ENCODE data around the gene CRKL.
A peak's percentile ranks its signal among the peaks of the same experiment; 100 is the strongest.

CRKL gene

GRCh38 chr22:20885557-20886323 is 31.5 kb upstream of the CRKL start (continued):
- TF ChIP-seq ZBTB17 (tag by site-specific recombination; IDR thresholded peaks at IDR 0.05) (peak; percentile 83), ZNF335 (tag by site-specific recombination; conservative IDR thresholded peaks at IDR 0.05) (peak; percentile 75), ZNF596 (tag by site-specific recombination; IDR thresholded peaks at IDR 0.05) (no peak), PRDM1 (tag by site-specific recombination; IDR thresholded peaks at IDR 0.05) (peak; percentile 34; the same call in 1 of the 2 replicates), SP2 (tag by site-specific recombination; IDR thresholded peaks at IDR 0.05) (no peak), CTCF (tag by site-specific recombination; IDR thresholded peaks at IDR 0.05) (peak; percentile 99), ZNF580 (tag by site-specific recombination; IDR thresholded peaks at IDR 0.05) (peak; percentile 35; the same call in 1 of the 2 replicates), ZBTB48 (tag by site-specific recombination; IDR thresholded peaks at IDR 0.05) (peak; percentile 85), ZNF501 (tag by site-specific recombination; IDR thresholded peaks at IDR 0.05) (no peak), ZNF341 (tag by site-specific recombination; IDR thresholded peaks at IDR 0.05; ENCODE audit: low read depth) (peak; percentile 40; the same call in 1 of the 2 replicates), ZFP37 (tag by site-specific recombination; IDR thresholded peaks at IDR 0.05) (0 out of 2 replicates have a peak, but pooled peaks have one; percentile 54), ZNF645 (tag by site-specific recombination; IDR thresholded peaks at IDR 0.05) (no peak), ZFHX2 (tag by site-specific recombination; conservative IDR thresholded peaks at IDR 0.05) (peak; percentile 30; the same call in 1 of the 2 replicates), ZBTB6 (tag by site-specific recombination; IDR thresholded peaks at IDR 0.05) (peak; percentile 27; the same call in 1 of the 2 replicates), ZNF175 (tag by site-specific recombination; IDR thresholded peaks at IDR 0.05) (no peak), ZNF654 (tag by site-specific recombination; IDR thresholded peaks at IDR 0.05; ENCODE audit: low read depth) (peak; percentile 98), FEZF1 (tag by site-specific recombination; IDR thresholded peaks at IDR 0.05) (no peak), ZNF692 (tag by site-specific recombination; IDR thresholded peaks at IDR 0.05) (no peak), GFI1B (tag by site-specific recombination; IDR thresholded peaks at IDR 0.05) (no peak), KLF16 (tag by site-specific recombination; IDR thresholded peaks at IDR 0.05) (no peak), ZBTB26 (tag by site-specific recombination; optimal IDR thresholded peaks at IDR 0.05) (peak; percentile 44), ZSCAN5A (tag by site-specific recombination; IDR thresholded peaks at IDR 0.05) (no peak; the same call in 1 of the 2 replicates), ZIC2 (tag by site-specific recombination; IDR thresholded peaks at IDR 0.05) (0 out of 2 replicates have a peak, but pooled peaks have one; percentile 32), BCL11B (tag by site-specific recombination; IDR thresholded peaks at IDR 0.05; ENCODE audit: low read depth) (no peak; the same call in 1 of the 2 replicates), ZNF2 (tag by site-specific recombination; IDR thresholded peaks at IDR 0.05) (peak; percentile 100), ZNF514 (tag by site-specific recombination; IDR thresholded peaks at IDR 0.05) (no peak), ZNF148 (tag by site-specific recombination; IDR thresholded peaks at IDR 0.05; ENCODE audit: borderline replicate concordance) (no peak)

Data from HEK293 (cell line).